Fibroblast of the conjunctiva (primary cell): ENCODE results near the gene SYPL1.
A peak's percentile ranks its signal among the peaks of the same experiment; 100 is the strongest.

Experiments used
- DNase-seq: peaks from one replicate; pipeline ENCODE4 v3.0.0-alpha.2; 2010; ENCODE audit warnings: low read depth

The SYPL1 gene

DNA sequence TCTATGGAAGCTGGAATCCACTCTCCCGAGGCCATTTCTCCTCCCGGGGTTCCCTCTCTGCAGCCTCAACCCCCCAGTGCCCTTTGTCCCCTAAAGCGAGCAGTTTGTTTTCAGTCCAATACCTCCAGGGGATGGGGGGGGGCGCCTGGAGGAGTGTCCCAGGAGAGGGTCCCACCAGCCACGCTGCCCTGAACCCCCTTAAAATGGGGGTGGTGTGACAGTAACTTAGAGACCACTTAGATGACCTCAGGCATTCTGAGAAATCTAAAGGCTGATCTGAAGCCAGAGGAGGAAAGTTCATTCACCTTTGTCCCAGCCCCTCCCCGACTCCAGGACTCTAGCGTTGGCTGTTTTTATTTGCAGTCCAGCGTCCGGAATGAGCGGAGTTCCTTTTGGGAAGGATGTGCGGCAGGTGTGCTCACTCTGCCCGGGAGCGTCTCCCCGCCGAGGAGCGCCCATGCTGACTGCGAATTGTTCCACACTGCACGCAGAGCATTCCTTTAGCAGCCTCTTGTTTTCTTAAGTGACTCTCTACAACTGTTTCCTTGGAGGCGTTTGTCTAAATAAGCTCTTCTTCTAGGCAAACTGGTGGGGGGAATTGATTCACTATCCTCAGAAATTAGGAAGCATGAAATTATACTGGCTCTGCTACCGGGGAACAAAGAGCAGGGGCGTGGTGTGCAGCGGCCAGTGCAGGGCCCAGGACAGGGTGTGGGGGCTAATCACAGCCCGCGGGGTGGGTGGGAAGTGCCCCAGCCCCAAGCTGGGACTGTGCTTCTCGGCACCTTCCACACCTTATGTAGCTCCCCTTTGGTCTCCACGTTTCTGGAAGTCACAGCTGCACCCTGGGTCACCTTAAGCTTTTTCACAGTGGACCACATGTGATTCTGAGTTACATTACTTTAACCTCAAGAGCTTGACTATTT lies 46.3 kb downstream of the SYPL1 start:
- no peak for DNase-seq

GRCh38 chr7:106064771-106065574 lies 47.1 kb downstream of the SYPL1 start:
- DNase-seq: peak; percentile 95

- DNase-seq: no peak
Measured at GRCh38 chr7:106064316-106064715, 47.8 kb downstream of the SYPL1 start.

- DNase-seq: no peak
Measured at GRCh38 chr7:106063692-106064091, 48.4 kb downstream of the SYPL1 start.

- no peak for DNase-seq
Measured at GRCh38 chr7:106063024-106063423, 49.1 kb downstream of the SYPL1 start.

DNA sequence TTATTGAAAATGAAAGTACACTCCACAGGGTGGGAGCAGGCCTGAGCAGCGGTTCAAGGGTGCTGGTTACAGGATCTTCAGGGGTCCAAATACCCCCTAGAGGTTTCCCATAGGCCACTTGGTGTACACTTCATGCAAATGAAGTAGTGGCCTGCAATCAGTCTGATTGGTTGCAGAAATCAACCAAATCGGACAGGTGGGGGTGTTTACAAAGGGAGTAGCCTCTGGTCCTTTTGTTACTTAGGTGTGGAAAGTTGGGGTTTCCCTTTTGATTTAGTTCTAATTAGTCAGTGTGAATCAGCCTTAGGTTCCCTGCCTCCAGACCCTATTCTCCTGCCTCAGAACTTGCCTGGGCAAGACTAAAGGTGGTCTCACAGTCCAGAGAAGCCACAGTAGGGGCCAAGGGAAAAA lies 49.6 kb downstream of the SYPL1 start:
- no peak for DNase-seq

DNA sequence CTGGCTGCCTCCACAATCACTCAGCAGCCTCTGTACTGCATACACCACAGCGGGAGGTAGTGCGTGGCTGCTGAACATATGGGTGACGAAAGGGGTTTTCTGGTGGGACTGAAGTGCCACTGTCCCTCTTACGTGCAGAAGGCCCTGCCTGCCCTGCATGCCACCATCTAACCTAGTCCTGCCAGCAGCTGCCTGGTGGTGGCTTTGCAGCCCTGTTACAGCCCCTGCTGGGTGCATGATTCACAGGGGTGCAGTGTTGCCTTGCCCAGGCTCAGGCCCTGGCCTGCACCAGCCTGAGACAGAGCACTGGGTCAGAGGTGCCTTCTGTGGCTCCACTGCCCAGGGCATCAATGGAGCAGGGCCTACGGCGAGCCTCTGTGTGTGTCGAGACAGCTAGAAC lies 50.1 kb downstream of the SYPL1 start:
- no peak for DNase-seq

GRCh38 chr7:106061301-106061979 lies 50.7 kb downstream of the SYPL1 start:
- DNase-seq: no peak

- no peak for DNase-seq
Measured at GRCh38 chr7:106060394-106060920, 51.7 kb downstream of the SYPL1 start.

- no peak for DNase-seq
Measured at GRCh38 chr7:106059556-106059955, 52.6 kb downstream of the SYPL1 start.

GRCh38 chr7:106058928-106059324 lies 53.2 kb downstream of the SYPL1 start:
- DNase-seq: no peak

GRCh38 chr7:106057962-106058927 lies 53.9 kb downstream of the SYPL1 start:
- no peak for DNase-seq

GRCh38 chr7:106057204-106057961 lies 54.7 kb downstream of the SYPL1 start:
- no peak for DNase-seq

- peak; percentile 64 for DNase-seq
Measured at GRCh38 chr7:106056513-106057203, 55.5 kb downstream of the SYPL1 start.

- DNase-seq: no peak
Measured at GRCh38 chr7:106054971-106055532, 57.1 kb downstream of the SYPL1 start.

GRCh38 chr7:106054156-106054910 lies 57.8 kb downstream of the SYPL1 start:
- no peak for DNase-seq

- no peak for DNase-seq
Measured at GRCh38 chr7:106053109-106053508, 59.0 kb downstream of the SYPL1 start.

- DNase-seq: no peak
Measured at GRCh38 chr7:106052681-106053080, 59.4 kb downstream of the SYPL1 start.

GRCh38 chr7:106050746-106051117 lies 61.4 kb downstream of the SYPL1 start:
- DNase-seq: no peak
